Measurements from ENCODE around the gene ANAPC2.

ANAPC2 gene

GRCh38 chr9:137211532-137211931, 23.2 kb upstream of the ANAPC2 start:
- Histone ChIP-seq H3K36me3 (replicated peaks) (no peaks in the 10 kb centered on the region), H3K4me3 (ENCODE audit: low read depth, low read length) (no peak overlapping the region), H3K27ac (no peak overlapping the region), H3K27me3 (replicated peaks) (no peaks in the 10 kb centered on the region)
- no peak for DNase-seq
- TF ChIP-seq, protein P1, sequence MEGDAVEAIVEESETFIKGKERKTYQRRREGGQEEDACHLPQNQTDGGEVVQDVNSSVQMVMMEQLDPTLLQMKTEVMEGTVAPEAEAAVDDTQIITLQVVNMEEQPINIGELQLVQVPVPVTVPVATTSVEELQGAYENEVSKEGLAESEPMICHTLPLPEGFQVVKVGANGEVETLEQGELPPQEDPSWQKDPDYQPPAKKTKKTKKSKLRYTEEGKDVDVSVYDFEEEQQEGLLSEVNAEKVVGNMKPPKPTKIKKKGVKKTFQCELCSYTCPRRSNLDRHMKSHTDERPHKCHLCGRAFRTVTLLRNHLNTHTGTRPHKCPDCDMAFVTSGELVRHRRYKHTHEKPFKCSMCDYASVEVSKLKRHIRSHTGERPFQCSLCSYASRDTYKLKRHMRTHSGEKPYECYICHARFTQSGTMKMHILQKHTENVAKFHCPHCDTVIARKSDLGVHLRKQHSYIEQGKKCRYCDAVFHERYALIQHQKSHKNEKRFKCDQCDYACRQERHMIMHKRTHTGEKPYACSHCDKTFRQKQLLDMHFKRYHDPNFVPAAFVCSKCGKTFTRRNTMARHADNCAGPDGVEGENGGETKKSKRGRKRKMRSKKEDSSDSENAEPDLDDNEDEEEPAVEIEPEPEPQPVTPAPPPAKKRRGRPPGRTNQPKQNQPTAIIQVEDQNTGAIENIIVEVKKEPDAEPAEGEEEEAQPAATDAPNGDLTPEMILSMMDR (IDR thresholded peaks at IDR 0.05; ENCODE audit: low read depth, low read length, missing control alignments), result no peak
- in situ Hi-C loops (cut with HindIII; ENCODE audit: low pct_ligation_motif_present, low sequenced_read_pairs), result no loop called here

- H3K4me3 ChIP-seq (ENCODE audit: low read depth, low read length), result peak overlapping the region; percentile 90
These were observed 18.2 kb upstream of the ANAPC2 start for GRCh38 chr9:137206602-137207001.

GRCh38 chr9:137205126-137206069, 17.0 kb upstream of the ANAPC2 start, which contains the start of the genes NDOR1 and TMEM203:
TSS of gene NDOR1 (plus strand) at chr9:137205700. CDS start at chr9:137205778, 78 bp downstream.
TSS of gene TMEM203 (minus strand) at chr9:137205648. CDS start at chr9:137205414, 234 bp downstream.
- Histone ChIP-seq H3K27me3 (replicated peaks) (no peaks in the 10 kb centered on the region), H3K36me3 (replicated peaks) (no peaks in the 10 kb centered on the region), H3K4me3 (ENCODE audit: low read depth, low read length) (peak within 1 kb of the TSS; percentile 90), H3K27ac (peak within 1 kb of the TSS; percentile 73)
- in situ Hi-C loops (cut with HindIII; ENCODE audit: low pct_ligation_motif_present, low sequenced_read_pairs), result no loop called here
- TF ChIP-seq, protein P1 (IDR thresholded peaks at IDR 0.05; ENCODE audit: low read depth, low read length, missing control alignments), result no peak
- DNase-seq, result peak; percentile 71

More at GRCh38 chr9:137206602-137207001, 18.2 kb upstream of the ANAPC2 start:
- H3K27me3 ChIP-seq (replicated peaks), result no peaks in the 10 kb centered on the region
- in situ Hi-C loops (cut with HindIII; ENCODE audit: low pct_ligation_motif_present, low sequenced_read_pairs), result no loop called here
- TF ChIP-seq, protein P1 (IDR thresholded peaks at IDR 0.05; ENCODE audit: low read depth, low read length, missing control alignments), result no peak
- no peak for DNase-seq
- H3K27ac ChIP-seq, result no peak overlapping the region
- H3K36me3 ChIP-seq (replicated peaks), result no peaks in the 10 kb centered on the region

DNA sequence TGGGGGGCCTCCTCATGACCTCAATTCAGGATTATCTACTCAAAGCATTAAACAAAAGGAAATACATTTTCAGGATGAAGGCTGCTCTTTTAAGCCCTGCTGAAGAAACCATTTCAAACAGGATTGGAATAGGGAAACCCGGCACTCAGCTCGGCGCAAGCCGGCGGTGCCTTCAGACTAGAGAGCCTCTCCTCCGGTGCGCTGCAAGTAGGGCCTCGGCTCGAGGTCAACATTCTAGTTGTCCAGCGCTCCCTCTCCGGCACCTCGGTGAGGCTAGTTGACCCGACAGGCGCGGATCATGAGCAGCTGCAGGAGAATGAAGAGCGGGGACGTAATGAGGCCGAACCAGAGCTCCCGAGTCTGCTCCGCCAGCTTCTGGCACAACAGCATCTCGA, 16.4 kb upstream of the ANAPC2 start:
- TF ChIP-seq, protein P1 (IDR thresholded peaks at IDR 0.05; ENCODE audit: low read depth, low read length, missing control alignments), result no peak
- no peaks in the 10 kb centered on the region for H3K36me3 ChIP-seq (replicated peaks)
- in situ Hi-C loops (cut with HindIII; ENCODE audit: low pct_ligation_motif_present, low sequenced_read_pairs), result no loop called here
- no peak overlapping the region for H3K27ac ChIP-seq
- no peak for DNase-seq
- H3K4me3 ChIP-seq (ENCODE audit: low read depth, low read length), result peak overlapping the region; percentile 90
- no peaks in the 10 kb centered on the region for H3K27me3 ChIP-seq (replicated peaks)

- Histone ChIP-seq H3K27ac (no peak overlapping the region), H3K36me3 (replicated peaks) (no peaks in the 10 kb centered on the region), H3K27me3 (replicated peaks) (no peaks in the 10 kb centered on the region), H3K4me3 (ENCODE audit: low read depth, low read length) (no peak overlapping the region)
- DNase-seq, result no peak
- in situ Hi-C loops (cut with HindIII; ENCODE audit: low pct_ligation_motif_present, low sequenced_read_pairs), result no loop called here
- TF ChIP-seq, protein P1 (IDR thresholded peaks at IDR 0.05; ENCODE audit: low read depth, low read length, missing control alignments), result no peak
These were observed 14.6 kb upstream of the ANAPC2 start for GRCh38 chr9:137202966-137203365.

Data from brain microvascular endothelial cell (primary cell).